ENCODE results near the gene ZBTB34.

The ZBTB34 gene

DNA sequence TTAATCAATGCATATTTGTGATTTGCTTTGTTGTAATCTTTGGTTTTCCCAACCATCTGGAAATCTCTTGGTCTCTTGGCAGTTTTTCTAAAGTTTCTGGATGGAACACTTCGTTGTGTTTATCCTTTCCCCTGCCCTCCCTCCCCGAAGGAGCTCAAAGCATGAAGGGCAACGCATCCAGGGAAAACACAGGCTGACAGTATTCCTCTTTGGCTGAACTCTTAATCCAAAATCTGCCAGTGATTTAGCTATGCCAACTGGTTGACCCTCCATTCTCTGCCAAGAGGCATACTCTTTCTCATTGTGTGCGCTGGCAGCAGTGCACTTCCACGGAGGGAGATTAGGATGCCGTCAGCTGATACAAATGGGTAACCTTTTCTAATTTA lies 20.5 kb downstream of the ZBTB34 start:
- ATAC-seq = no peak
- H3K9me3 Mint-ChIP-seq = no peaks in the 10 kb centered on the region
- peaks cover 3% of the 10 kb centered on the region for H3K4me1 Mint-ChIP-seq
- H3K27ac Mint-ChIP-seq = no peak overlapping the region
- no peak overlapping the region for H3K4me3 Mint-ChIP-seq
- peaks cover 30% of the 10 kb centered on the region for H3K36me3 Mint-ChIP-seq
- H3K27me3 Mint-ChIP-seq = no peaks in the 10 kb centered on the region

DNA sequence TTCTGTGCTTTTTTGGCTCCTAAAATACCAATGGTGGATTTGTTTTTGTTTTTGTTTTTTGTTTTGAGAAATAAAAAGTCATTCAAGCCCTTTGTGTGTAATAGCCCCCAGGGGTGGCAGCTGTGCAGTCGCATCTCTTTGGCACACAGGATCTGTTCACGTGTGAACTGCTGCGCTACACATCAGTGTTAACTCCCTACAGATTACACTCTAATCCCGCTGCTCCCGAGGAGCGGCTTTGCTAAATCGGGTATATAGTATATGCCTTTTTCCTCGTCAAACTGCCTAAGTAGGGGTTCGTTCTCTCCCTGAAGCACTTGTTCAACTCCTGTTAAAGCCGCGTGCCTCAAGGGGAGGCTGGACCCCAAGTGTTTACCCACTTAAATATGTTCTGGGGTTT lies 22.3 kb downstream of the ZBTB34 start:
- Mint-ChIP-seq H3K4me1 (no peaks in the 10 kb centered on the region), H3K4me3 (no peak overlapping the region), H3K27me3 (no peaks in the 10 kb centered on the region), H3K9me3 (no peaks in the 10 kb centered on the region), H3K27ac (no peak overlapping the region), H3K36me3 (peaks cover 34% of the 10 kb centered on the region)
- no peak for ATAC-seq

DNA sequence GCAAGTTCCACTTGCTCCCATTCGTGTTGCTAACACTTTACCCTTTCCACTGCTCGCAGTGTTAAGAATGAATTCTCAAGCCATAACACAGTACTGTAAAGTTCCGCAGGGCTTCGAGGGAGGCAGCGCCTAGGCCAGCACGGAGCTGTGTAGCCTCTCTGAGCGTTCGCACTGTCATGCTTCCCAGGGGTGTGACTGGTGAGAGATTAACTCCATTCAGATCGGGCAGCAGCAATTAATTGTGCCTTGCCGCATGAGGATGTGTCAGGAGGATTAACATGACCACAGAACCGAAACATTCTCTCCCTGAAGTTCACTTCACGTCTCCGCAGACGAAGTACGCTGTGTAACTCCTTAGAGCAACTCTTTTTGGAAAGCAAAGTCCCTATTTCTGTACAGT lies 23.2 kb downstream of the ZBTB34 start:
- H3K27me3 Mint-ChIP-seq = no peaks in the 10 kb centered on the region
- no peak overlapping the region for H3K4me3 Mint-ChIP-seq
- H3K4me1 Mint-ChIP-seq = no peaks in the 10 kb centered on the region
- H3K9me3 Mint-ChIP-seq = no peaks in the 10 kb centered on the region
- peaks cover 34% of the 10 kb centered on the region for H3K36me3 Mint-ChIP-seq
- no peak for ATAC-seq
- H3K27ac Mint-ChIP-seq = no peak overlapping the region

DNA sequence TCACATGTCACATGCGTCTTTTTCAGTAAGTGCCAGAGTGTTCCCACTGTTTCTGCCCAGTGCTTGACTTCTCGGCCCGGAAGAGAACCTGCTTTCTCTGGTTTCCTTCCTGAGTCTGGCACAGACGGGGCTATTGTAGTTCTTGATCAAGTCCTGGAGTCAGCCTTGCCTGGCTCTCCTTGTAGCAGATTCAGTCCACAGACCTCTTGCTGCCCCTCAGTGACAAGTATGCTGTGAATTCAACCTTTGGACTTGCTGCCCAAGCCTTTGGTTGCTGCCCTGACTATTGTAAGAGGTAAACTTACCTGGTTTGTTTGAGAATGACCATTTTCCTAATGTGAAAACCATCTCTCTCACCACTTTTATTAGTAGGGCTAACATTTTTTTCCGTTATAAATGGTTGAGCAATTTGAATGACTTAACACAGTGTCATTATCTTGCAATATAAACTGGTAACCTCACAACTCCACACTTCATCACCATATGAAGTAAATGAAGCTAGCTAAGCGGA lies 24.7 kb downstream of the ZBTB34 start:
- ATAC-seq = no peak

DNA sequence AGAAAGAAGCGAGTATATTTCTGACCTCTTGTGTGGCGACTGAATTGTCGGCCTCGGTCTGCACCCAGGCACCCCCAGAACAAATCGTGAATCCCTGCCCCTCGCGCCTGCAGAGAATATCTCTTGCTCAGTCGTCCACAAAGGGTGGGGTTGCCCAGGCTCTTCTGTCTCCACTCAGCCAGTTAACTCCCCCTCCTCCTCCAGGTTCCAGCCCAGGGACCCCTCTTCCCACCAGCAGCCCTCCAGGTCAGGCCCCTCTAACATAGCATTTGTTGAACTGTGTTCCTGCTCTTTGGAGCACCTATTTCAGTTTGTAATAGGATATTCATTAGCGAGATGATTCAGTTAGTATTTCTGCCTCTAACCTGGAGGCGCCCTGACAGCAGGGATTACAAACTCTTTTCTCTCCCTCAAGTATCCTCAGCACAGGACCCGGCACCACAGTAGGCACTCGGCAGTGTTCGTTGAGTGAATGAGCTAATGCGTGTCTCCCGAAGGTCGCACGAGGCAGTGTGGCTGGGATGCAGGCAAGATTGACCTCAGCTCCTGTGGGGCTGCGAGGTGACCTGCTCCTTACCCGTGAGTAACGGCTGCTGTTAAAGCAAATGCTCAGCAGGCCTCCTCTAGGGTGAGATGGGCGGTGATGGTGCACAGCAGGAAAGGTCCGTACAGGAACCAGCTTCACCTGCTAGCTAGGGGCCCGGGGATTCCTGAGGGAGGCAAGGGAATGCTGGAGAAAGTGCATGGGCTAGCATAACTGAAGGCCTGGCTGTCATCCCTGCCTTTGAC lies 25.8 kb downstream of the ZBTB34 start:
- H3K27me3 Mint-ChIP-seq = no peaks in the 10 kb centered on the region
- peaks cover 15% of the 10 kb centered on the region for H3K36me3 Mint-ChIP-seq
- H3K9me3 Mint-ChIP-seq = no peaks in the 10 kb centered on the region
- no peaks in the 10 kb centered on the region for H3K4me1 Mint-ChIP-seq
- no peak overlapping the region for H3K27ac Mint-ChIP-seq
- no peak for ATAC-seq
- H3K4me3 Mint-ChIP-seq = no peak overlapping the region

More for the DNA sequence above, 24.7 kb downstream of the ZBTB34 start:
- Mint-ChIP-seq H3K27ac (no peak overlapping the region), H3K4me3 (no peak overlapping the region), H3K27me3 (no peaks in the 10 kb centered on the region), H3K36me3 (peaks cover 20% of the 10 kb centered on the region), H3K9me3 (no peaks in the 10 kb centered on the region), H3K4me1 (no peaks in the 10 kb centered on the region)

DNA sequence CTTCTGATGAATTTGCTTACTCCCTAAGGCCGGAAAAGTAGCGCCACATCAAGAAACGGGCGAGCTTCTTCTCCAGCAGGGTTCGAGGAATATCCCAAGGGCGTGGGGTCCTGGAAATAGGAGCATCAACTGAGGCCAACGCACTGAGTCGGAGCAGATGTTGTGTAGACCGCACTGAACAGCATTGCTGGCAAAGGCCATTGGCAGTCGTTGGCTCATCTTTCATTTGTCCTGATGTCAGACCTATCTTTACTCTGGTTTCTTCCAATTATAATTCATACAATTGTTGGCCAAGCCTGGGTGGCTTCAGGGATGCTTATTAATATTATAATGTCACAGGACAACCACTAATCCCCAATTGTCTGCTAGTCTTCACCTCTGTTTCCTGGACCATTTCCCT lies 26.5 kb downstream of the ZBTB34 start:
- H3K36me3 Mint-ChIP-seq = peaks cover 11% of the 10 kb centered on the region
- no peaks in the 10 kb centered on the region for H3K27me3 Mint-ChIP-seq
- no peaks in the 10 kb centered on the region for H3K4me1 Mint-ChIP-seq
- no peak overlapping the region for H3K4me3 Mint-ChIP-seq
- no peak for ATAC-seq
- H3K9me3 Mint-ChIP-seq = no peaks in the 10 kb centered on the region
- H3K27ac Mint-ChIP-seq = no peak overlapping the region

DNA sequence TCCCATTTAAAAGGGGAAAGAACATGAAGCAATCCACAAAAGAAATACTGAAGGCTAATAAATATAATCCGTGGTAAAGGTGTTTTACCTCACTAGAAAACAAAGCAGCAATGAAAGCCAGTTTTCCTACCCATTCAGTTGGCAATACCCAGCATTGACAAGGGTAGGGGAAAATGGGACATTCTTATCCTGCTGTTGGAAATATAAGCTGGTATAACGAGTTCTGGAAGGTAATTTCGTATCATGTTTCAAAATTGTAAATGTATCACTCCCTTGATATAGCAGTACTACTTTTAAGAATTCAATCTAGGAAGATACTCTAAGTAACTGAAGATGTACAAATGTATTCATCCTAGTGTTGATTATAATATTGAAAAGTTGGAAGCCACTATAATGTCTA lies 31.2 kb downstream of the ZBTB34 start:
- peaks cover under 1% of the 10 kb centered on the region for H3K27me3 Mint-ChIP-seq
- no peaks in the 10 kb centered on the region for H3K36me3 Mint-ChIP-seq
- no peak overlapping the region for H3K4me3 Mint-ChIP-seq
- H3K9me3 Mint-ChIP-seq = no peaks in the 10 kb centered on the region
- ATAC-seq = no peak
- H3K27ac Mint-ChIP-seq = no peak overlapping the region
- no peaks in the 10 kb centered on the region for H3K4me1 Mint-ChIP-seq

DNA sequence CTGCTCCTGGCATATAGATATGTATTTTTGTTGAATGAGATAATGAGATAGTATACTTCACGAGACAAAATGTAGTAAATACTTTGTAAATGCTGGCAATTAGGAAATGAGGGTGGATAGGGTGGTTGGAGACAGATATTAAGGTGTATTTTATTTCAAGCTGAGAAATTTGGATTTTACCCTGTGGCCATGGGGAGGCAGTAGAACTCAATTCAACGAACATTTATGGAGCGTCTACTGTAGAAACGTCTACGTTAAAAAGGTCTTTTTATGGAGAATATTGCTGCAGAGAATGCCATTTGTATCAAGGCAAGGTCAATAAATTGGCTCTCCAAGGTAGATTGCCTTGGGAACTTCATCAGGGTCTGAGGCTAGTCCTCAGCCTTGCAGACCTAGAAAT lies 32.6 kb downstream of the ZBTB34 start:
- Mint-ChIP-seq H3K27me3 (peaks cover 14% of the 10 kb centered on the region), H3K4me3 (no peak overlapping the region), H3K9me3 (no peaks in the 10 kb centered on the region), H3K4me1 (no peaks in the 10 kb centered on the region), H3K36me3 (no peaks in the 10 kb centered on the region), H3K27ac (no peak overlapping the region)
- no peak for ATAC-seq

DNA sequence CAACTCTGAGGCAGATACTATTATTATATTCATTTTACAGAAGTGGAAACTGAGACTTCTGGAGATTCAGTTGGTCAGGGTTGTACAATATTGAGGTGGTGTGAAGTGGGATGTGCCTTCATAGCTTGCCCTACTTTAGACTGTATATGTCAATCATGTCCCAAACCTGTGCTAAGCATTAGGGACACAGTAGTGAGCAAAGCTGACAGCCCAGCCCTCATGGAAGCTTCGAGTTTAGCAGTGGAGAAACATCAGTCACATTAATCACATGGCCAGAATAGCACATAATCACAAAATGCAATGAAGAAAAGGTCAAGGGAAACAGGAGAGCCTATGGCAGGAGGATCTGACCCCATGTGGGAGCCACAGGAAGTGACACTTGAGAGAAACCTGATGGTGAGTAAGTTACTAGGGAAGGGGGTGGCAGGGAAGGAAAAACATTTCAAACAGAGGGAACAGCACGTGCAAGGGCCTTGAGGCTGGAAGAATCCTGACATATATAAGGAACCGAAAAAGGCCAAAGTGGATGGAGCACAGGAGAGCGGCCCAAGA lies 33.7 kb downstream of the ZBTB34 start:
- no peak for ATAC-seq
- no peak overlapping the region for H3K4me3 Mint-ChIP-seq
- H3K36me3 Mint-ChIP-seq = no peaks in the 10 kb centered on the region
- H3K27ac Mint-ChIP-seq = no peak overlapping the region
- H3K9me3 Mint-ChIP-seq = no peaks in the 10 kb centered on the region
- peaks cover 20% of the 10 kb centered on the region for H3K27me3 Mint-ChIP-seq
- no peaks in the 10 kb centered on the region for H3K4me1 Mint-ChIP-seq

DNA sequence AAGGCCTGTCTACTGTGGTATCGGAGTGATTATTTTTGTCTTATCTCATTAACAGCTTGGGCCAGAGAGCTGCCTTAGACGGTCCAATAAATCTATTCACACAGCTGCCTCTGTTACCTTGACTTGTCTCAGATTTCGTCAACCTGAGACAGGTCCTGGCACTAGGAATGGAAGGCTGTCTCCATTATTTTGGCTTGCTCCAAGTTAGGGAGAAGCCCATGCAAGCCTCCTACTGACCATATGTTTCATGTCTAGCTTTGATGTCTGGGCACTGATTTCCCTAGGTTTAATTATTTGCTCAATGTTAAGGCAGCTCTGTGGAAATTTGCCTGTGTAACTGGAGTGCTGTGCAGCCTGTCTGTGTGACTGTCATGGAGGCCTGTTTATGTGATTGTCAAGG lies 41.8 kb downstream of the ZBTB34 start:
- H3K36me3 Mint-ChIP-seq = no peaks in the 10 kb centered on the region
- H3K4me3 Mint-ChIP-seq = no peak overlapping the region
- peaks cover 33% of the 10 kb centered on the region for H3K27me3 Mint-ChIP-seq
- H3K9me3 Mint-ChIP-seq = peaks cover 7% of the 10 kb centered on the region
- H3K27ac Mint-ChIP-seq = no peak overlapping the region
- no peaks in the 10 kb centered on the region for H3K4me1 Mint-ChIP-seq
- ATAC-seq = no peak

DNA sequence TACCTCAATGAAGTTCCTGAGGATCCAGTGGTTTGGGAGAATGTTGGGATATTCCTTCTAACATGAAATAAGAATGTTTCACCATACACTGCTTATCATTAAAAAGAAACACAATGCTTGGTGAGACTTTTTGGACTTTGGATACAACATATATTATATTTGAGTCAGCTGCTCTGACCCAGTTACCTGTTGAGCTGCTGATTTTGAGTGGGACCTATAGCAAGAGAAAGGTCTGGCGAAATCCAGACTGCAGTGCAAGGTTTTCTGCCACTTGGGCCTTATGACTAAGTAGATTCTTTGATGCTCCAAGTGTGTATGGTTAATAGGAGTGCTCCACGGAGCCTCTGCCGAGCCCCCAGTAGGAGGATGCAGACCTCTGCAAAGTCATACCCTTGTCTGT lies 44.1 kb downstream of the ZBTB34 start:
- peaks cover 38% of the 10 kb centered on the region for H3K27me3 Mint-ChIP-seq
- H3K4me1 Mint-ChIP-seq = no peaks in the 10 kb centered on the region
- no peak overlapping the region for H3K4me3 Mint-ChIP-seq
- H3K27ac Mint-ChIP-seq = no peak overlapping the region
- H3K9me3 Mint-ChIP-seq = peaks cover 7% of the 10 kb centered on the region
- no peak for ATAC-seq
- H3K36me3 Mint-ChIP-seq = no peaks in the 10 kb centered on the region

DNA sequence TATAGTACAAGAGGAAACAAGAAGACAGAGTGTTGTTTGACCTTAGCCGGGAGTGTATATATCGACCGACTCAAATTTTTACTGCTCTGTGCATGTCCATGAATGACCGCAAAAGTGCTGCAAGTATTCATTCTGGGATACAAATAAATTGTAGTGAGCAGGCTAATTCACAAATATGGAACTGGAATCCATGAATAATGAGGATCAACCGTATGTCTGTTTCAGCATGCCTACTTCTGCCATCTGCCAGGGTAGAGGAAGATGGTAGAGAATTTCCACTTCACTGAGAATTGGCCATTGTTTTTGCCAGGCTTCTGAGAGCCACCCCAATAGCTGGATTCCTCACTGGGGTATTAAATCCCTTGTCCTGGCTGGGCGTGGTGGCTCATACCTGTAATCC lies 45.7 kb downstream of the ZBTB34 start:
- H3K27ac Mint-ChIP-seq = no peak overlapping the region
- no peaks in the 10 kb centered on the region for H3K36me3 Mint-ChIP-seq
- no peak overlapping the region for H3K4me3 Mint-ChIP-seq

DNA sequence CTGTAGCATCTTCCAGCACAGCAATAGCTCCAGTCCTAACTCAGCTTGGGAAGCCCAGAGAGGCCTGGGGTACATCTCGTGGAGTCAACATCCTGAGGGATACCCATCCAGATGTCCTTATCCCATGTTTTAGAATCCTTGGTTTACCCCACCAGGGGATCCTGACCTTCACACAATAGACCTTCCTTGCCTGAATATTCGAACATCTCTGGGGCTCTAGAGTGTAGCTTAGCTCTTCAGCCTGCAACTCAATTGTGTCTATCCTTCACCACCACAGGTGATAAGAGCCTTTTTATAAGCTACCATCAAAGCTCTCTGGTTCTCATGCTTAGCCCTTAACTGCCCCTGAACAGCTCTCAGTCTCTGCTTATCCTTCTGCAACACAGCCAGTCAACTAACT lies 46.6 kb downstream of the ZBTB34 start:
- ATAC-seq = no peak
- Mint-ChIP-seq H3K27ac (no peak overlapping the region), H3K27me3 (peaks cover 54% of the 10 kb centered on the region), H3K4me3 (no peak overlapping the region), H3K9me3 (peaks cover 5% of the 10 kb centered on the region), H3K4me1 (no peaks in the 10 kb centered on the region), H3K36me3 (peaks cover 3% of the 10 kb centered on the region)

More for the DNA sequence above, 45.7 kb downstream of the ZBTB34 start:
- peaks cover 6% of the 10 kb centered on the region for H3K9me3 Mint-ChIP-seq
- H3K4me1 Mint-ChIP-seq = no peaks in the 10 kb centered on the region
- H3K27me3 Mint-ChIP-seq = peaks cover 44% of the 10 kb centered on the region
- ATAC-seq = no peak

DNA sequence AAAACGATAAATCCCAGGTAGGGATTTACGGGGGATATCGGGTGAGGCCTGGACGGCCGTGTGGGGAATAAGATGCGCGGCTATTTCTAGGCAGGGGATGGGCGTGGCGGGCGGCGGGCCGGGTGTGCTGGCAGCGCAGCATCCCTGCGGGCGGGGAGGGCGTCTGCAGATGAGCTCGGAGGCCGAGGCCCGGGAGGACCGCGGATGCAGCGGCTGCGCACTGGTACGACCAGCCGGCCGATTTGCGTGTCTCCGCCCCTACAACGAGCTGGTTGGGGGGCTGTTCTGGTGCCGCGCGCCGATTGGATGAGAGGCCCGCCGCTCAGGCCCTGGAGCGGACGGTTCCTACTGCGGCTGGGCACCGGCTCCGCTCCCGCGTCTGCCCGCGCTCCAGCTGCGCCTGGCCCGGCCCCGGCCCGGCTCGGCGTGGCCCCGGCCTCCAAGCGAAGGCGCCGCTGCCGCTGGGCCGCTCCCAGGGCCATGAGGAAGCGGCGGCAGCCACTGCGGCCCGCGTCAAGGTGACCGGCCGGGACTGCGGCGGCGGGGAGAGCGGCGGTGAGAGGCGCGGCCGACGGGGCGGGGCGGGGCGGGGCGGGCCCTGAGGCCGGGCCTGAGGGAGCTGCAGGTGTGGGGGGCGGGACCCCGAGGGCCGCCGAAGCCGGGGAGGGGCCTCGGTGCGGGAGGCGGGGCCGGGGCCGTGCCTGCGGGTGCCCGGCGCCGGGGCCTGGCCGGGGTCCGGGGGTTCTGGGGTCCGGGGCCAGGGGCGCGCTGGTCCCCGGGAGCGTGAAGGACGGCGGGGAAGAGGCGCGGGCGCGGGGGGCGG lies 54.2 kb downstream of the ZBTB34 start, which contains the start of gene RALGPS1:
Gene RALGPS1, plus strand, starts transcription at position 325 of the 823 bp plus-strand sequence. CDS start 47,508 bp downstream, outside the sequence.
- Mint-ChIP-seq H3K27me3 (peaks cover 29% of the 10 kb centered on the region), H3K4me1 (peaks cover 16% of the 10 kb centered on the region), H3K9me3 (peaks cover 7% of the 10 kb centered on the region), H3K36me3 (peaks cover 6% of the 10 kb centered on the region), H3K27ac (no peak within 1 kb of the TSS), H3K4me3 (peak within 1 kb of the TSS; percentile 79)
- ATAC-seq = peak; percentile 99

DNA sequence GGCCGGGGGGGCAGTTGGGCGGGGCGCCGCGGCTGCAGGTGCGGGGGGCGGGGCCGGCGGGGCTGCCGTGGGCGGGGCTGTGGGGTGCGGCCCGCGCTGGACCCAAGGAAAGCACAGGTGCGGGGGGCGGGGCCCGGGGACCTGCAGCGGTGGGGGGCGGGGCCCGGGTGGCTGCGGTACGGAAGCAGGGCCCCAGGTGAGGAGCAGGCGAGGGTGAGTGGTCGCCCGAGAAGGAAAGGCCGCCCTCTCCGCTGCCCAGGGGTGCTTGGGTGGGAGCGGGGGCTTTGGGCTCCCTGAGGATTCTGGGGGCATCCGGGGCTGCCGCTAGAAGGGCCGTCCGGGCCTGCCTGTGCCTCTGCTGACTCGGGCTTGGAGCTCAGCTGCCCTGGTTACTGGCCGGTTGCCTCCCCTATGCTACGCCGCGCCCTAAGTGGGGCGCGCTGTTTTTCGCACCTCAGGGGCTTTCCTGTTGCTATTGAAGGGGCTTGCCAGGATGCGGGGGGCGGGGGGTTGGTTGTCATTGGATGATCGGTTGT lies 54.9 kb downstream of the ZBTB34 start:
- H3K4me3 Mint-ChIP-seq = peak overlapping the region; percentile 51
- peaks cover 8% of the 10 kb centered on the region for H3K36me3 Mint-ChIP-seq
- peaks cover 27% of the 10 kb centered on the region for H3K27me3 Mint-ChIP-seq
- peak; percentile 59 for ATAC-seq
- H3K4me1 Mint-ChIP-seq = peaks cover 19% of the 10 kb centered on the region
- peaks cover 7% of the 10 kb centered on the region for H3K9me3 Mint-ChIP-seq
- no peak overlapping the region for H3K27ac Mint-ChIP-seq

Data from stimulated activated memory B cell treated with anti-CD40 and anti-IgM and Interleukin-4, amounts not matched to agents 10 μg/mL and 1 μg/mL and 100 μg/mL, for 72 hours (primary cell).